WTC11 (cell line): ENCODE results near the gene C11orf97. TPM values are rescaled to one million over a fixed set of nuclear protein-coding genes. Genes with fewer than 3 reads are reported as not detected.
A peak's percentile ranks its signal among the peaks of the same experiment; 100 is the strongest.

ENCODE experiments used
- ELF4 ChIP-seq: sonication (generic); formaldehyde crosslinking; IDR thresholded peaks from 2 replicates; pipeline ENCODE4 v1.8.1; 2022; ENCODE audit warnings: low read depth, mild to moderate bottlenecking, moderate library complexity, missing genetic modification reagents
- FOXP1 ChIP-seq: sonication (generic); formaldehyde crosslinking; IDR thresholded peaks from 2 replicates; pipeline ENCODE4 v1.8.0; 2022; ENCODE audit warnings: missing genetic modification reagents, mild to moderate bottlenecking, moderate library complexity, borderline replicate concordance
- FOXP4 ChIP-seq: sonication (generic); formaldehyde crosslinking; IDR thresholded peaks from 2 replicates; pipeline ENCODE4 v1.8.0; 2022; ENCODE audit warnings: mild to moderate bottlenecking, missing genetic modification reagents
- GABPB1 ChIP-seq: sonication (generic); formaldehyde crosslinking; IDR thresholded peaks from 2 replicates; pipeline ENCODE4 v1.8.1; 2023; ENCODE audit warnings: mild to moderate bottlenecking, missing genetic modification reagents
- GRHL2 ChIP-seq: fragments of 250-450 bp; sonication (Bioruptor Pico); IDR thresholded peaks from 2 replicates; pipeline ENCODE4 v1.8.0; 2022; ENCODE audit warnings: mild to moderate bottlenecking, moderate library complexity; ENCODE audit not compliant: insufficient replicate concordance, severe bottlenecking
- IRF2 ChIP-seq: sonication (generic); formaldehyde crosslinking; IDR thresholded peaks from 2 replicates; pipeline ENCODE4 v1.8.0; 2022; ENCODE audit warnings: low read depth, missing genetic modification reagents, borderline replicate concordance
- NR3C1 ChIP-seq: sonication (generic); formaldehyde crosslinking; conservative IDR thresholded peaks from 2 replicates; pipeline ENCODE4 v1.8.1; 2023; ENCODE audit warnings: low read depth, mild to moderate bottlenecking, missing genetic modification reagents
- OVOL2 ChIP-seq: fragments of 250-450 bp; sonication (Bioruptor Pico); IDR thresholded peaks from 2 replicates; pipeline ENCODE4 v1.9.0; 2021; ENCODE audit warnings: mild to moderate bottlenecking, borderline replicate concordance
- PRDM15 ChIP-seq: sonication (generic); formaldehyde crosslinking; IDR thresholded peaks from 2 replicates; pipeline ENCODE4 v1.8.0; 2022; ENCODE audit warnings: missing genetic modification reagents
- RORB ChIP-seq: fragments of 250-450 bp; sonication (Bioruptor Pico); IDR thresholded peaks from 2 replicates; pipeline ENCODE4 v1.9.0; 2021; ENCODE audit warnings: mild to moderate bottlenecking
- USF1 ChIP-seq: sonication (generic); formaldehyde crosslinking; IDR thresholded peaks from 2 replicates; pipeline ENCODE4 v1.8.0; 2022; ENCODE audit warnings: mild to moderate bottlenecking, missing genetic modification reagents
- ZBTB21 ChIP-seq: sonication (generic); formaldehyde crosslinking; IDR thresholded peaks from 2 replicates; pipeline ENCODE4 v1.8.1; 2023; ENCODE audit warnings: mild to moderate bottlenecking, missing genetic modification reagents, borderline replicate concordance
- ZNF416 ChIP-seq: fragments of 250-450 bp; sonication (Bioruptor Pico); IDR thresholded peaks from 2 replicates; pipeline ENCODE4 v1.9.0; 2021; ENCODE audit warnings: mild to moderate bottlenecking, inconsistent platforms
- ZNF425 ChIP-seq: fragments of 250-450 bp; sonication (Bioruptor Pico); conservative IDR thresholded peaks from 2 replicates; pipeline ENCODE4 v1.9.0; 2021; ENCODE audit warnings: mild to moderate bottlenecking
- ZNF671 ChIP-seq: fragments of 250-450 bp; sonication (Bioruptor Pico); IDR thresholded peaks from 2 replicates; pipeline ENCODE4 v1.8.0; 2021; ENCODE audit warnings: mild to moderate bottlenecking
- total RNA-seq: library from RNA; stranded (reverse); gene quantifications from 3 replicates; pipeline ENCODE4 v1.2.3, GENCODE V29; 2021
- TF ChIP-seq, protein P1 (sequence below): sonication (generic); formaldehyde crosslinking; IDR thresholded peaks from 2 replicates; pipeline ENCODE4 v1.8.1; 2023; ENCODE audit warnings: mild to moderate bottlenecking, missing genetic modification reagents, borderline replicate concordance
- TF ChIP-seq, protein P2 (sequence below): sonication (generic); formaldehyde crosslinking; conservative IDR thresholded peaks from 2 replicates; pipeline ENCODE4 v1.8.1; 2023; ENCODE audit warnings: mild to moderate bottlenecking, low read depth, missing genetic modification reagents, moderate library complexity

The C11orf97 gene
- total RNA-seq, 1 experiment from 2014 or later = not detected

DNA sequence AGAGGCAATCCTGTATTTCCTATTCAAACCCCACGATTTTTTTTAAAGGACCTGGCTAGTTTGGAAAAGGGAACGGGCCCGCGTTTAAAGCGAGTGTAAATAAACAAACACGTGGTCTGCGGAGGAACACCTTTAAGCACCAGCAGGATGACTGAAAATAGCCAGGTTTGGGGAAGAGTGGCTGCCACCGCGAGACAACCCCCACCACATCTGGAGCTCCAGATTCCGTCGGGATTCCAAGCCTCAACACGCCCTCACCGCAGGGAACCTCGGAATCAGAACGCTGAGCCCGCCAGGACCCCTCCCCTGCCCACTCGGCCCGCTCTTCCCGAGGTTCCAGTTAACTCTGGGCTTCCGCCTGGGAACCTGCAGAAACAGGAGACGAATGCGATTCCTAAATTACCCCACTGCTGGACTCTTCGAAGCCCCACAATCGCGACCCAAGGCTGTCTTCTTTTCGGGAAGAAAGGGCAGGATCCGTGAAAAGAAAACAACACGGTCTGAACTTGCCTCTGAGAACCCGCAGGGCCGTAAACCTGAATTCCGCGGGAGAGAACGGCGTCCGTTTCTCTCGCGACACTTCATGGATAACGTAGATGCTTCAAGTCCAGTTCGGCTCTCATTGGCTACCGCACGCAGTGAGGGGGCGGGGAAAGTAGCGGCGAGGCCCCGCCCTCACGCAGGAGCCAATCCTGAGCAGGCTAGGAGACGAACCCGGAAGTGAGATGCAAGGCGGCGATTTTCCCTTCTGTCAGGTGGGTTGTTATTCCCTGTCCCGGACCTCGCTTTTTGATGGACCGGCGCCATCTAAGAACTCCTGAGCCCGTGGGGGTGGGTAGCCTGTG is 18.8 kb upstream of the C11orf97 start, which contains the start of the genes ANKRD49 and MRE11 (continued):
- TF ChIP-seq, protein P1, sequence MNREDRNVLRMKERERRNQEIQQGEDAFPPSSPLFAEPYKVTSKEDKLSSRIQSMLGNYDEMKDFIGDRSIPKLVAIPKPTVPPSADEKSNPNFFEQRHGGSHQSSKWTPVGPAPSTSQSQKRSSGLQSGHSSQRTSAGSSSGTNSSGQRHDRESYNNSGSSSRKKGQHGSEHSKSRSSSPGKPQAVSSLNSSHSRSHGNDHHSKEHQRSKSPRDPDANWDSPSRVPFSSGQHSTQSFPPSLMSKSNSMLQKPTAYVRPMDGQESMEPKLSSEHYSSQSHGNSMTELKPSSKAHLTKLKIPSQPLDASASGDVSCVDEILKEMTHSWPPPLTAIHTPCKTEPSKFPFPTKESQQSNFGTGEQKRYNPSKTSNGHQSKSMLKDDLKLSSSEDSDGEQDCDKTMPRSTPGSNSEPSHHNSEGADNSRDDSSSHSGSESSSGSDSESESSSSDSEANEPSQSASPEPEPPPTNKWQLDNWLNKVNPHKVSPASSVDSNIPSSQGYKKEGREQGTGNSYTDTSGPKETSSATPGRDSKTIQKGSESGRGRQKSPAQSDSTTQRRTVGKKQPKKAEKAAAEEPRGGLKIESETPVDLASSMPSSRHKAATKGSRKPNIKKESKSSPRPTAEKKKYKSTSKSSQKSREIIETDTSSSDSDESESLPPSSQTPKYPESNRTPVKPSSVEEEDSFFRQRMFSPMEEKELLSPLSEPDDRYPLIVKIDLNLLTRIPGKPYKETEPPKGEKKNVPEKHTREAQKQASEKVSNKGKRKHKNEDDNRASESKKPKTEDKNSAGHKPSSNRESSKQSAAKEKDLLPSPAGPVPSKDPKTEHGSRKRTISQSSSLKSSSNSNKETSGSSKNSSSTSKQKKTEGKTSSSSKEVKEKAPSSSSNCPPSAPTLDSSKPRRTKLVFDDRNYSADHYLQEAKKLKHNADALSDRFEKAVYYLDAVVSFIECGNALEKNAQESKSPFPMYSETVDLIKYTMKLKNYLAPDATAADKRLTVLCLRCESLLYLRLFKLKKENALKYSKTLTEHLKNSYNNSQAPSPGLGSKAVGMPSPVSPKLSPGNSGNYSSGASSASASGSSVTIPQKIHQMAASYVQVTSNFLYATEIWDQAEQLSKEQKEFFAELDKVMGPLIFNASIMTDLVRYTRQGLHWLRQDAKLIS (CRISPR knock-in tag) = no peak
- TF ChIP-seq ZNF671 (CRISPR knock-in tag) (no peak), ZNF425 (CRISPR knock-in tag) (no peak), FOXP1 (CRISPR knock-in tag) (no peak; the same call in 1 of the 2 replicates), ELF4 (CRISPR knock-in tag) (no peak), ZNF416 (no peak), RORB (CRISPR knock-in tag) (no peak), GRHL2 (CRISPR knock-in tag) (no peak), FOXP4 (CRISPR knock-in tag) (no peak), IRF2 (CRISPR knock-in tag) (no peak), USF1 (CRISPR knock-in tag) (no peak), ZBTB21 (CRISPR knock-in tag) (no peak), OVOL2 (CRISPR knock-in tag) (no peak), NR3C1 (CRISPR knock-in tag) (no peak), PRDM15 (CRISPR knock-in tag) (no peak), GABPB1 (0 out of 2 replicates have a peak, but pooled peaks have one; percentile 25)
- TF ChIP-seq, protein P2, sequence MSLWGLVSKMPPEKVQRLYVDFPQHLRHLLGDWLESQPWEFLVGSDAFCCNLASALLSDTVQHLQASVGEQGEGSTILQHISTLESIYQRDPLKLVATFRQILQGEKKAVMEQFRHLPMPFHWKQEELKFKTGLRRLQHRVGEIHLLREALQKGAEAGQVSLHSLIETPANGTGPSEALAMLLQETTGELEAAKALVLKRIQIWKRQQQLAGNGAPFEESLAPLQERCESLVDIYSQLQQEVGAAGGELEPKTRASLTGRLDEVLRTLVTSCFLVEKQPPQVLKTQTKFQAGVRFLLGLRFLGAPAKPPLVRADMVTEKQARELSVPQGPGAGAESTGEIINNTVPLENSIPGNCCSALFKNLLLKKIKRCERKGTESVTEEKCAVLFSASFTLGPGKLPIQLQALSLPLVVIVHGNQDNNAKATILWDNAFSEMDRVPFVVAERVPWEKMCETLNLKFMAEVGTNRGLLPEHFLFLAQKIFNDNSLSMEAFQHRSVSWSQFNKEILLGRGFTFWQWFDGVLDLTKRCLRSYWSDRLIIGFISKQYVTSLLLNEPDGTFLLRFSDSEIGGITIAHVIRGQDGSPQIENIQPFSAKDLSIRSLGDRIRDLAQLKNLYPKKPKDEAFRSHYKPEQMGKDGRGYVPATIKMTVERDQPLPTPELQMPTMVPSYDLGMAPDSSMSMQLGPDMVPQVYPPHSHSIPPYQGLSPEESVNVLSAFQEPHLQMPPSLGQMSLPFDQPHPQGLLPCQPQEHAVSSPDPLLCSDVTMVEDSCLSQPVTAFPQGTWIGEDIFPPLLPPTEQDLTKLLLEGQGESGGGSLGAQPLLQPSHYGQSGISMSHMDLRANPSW = no peak
